Measurements from ENCODE around the gene DSG2.

The DSG2 gene

DNA sequence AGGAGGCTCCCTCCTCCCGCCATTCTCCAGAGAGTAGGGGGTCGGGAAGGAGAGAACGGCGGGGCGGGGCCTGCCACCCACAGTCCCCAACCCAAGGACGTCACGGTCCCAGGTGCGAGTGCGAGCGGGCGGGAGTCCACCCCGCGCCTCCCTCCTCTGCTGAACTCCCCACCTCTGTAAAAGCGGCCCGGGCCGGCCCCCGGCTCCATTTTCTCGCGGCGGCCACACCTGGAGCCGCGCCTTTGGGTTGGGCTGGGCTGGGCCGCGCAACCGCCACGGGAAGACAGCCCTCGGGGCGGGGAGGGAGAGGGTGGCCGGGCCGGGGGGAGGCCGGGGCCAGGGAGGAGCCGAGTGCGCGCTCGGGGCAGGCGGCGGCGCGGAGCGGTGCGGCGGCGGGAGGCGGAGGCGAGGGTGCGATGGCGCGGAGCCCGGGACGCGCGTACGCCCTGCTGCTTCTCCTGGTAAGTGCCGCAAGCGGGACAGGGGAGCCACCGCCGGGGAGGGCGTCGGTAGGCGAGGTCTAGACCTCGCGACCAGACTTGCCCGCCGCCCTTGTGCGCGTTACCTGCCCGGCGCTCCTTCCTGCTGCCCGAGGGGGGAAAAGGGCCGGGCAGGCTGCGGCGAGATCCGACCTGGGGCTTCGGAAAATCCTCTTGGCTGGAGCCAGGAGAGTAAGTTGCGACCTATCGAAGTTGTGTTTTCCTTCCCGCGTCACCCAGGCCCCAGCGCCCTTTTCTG lies at the start of gene DSG2:
DSG2 (plus strand) TSS at position 342 of the 738 bp plus-strand sequence; CDS start at position 417, 75 bp downstream.
- H3K9me3 Mint-ChIP-seq, result no peaks in the 10 kb centered on the region
- peak; percentile 40 for DNase-seq
- peak within 1 kb of the TSS; percentile 67 for H3K4me3 Mint-ChIP-seq
- no peak within 1 kb of the TSS for H3K27ac Mint-ChIP-seq
- H3K27me3 Mint-ChIP-seq, result peaks cover 49% of the 10 kb centered on the region
- H3K4me1 Mint-ChIP-seq, result peaks cover 9% of the 10 kb centered on the region
- H3K36me3 Mint-ChIP-seq, result no peaks in the 10 kb centered on the region
- CTCF ChIA-PET, result no interaction called here

DNA sequence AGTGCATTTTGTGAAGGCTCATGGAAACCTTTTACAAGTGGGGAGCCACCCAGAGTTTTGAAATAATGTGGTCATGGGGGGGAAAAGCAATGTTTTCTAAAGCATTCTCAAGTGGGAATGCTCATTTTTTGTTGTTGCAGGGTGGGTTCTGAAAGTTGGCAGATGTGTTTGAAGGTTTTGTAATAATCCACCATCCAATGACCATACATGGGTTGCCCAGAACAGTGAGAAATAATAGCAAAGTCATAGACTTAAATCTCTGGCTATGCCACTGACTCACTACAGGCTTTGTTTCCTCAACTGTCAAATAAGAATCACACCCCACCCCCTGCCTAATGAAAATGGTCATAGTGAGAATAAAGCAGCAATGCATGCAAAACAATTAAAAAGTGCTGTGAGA lies 47.6 kb upstream of the DSG2 start:
- H3K4me1 Mint-ChIP-seq, result no peaks in the 10 kb centered on the region
- no peak overlapping the region for H3K27ac Mint-ChIP-seq
- no peak overlapping the region for H3K4me3 Mint-ChIP-seq
- no peaks in the 10 kb centered on the region for H3K27me3 Mint-ChIP-seq
- no peaks in the 10 kb centered on the region for H3K36me3 Mint-ChIP-seq
- DNase-seq, result no peak
- CTCF ChIA-PET, result no interaction called here
- H3K9me3 Mint-ChIP-seq, result no peaks in the 10 kb centered on the region

DNA sequence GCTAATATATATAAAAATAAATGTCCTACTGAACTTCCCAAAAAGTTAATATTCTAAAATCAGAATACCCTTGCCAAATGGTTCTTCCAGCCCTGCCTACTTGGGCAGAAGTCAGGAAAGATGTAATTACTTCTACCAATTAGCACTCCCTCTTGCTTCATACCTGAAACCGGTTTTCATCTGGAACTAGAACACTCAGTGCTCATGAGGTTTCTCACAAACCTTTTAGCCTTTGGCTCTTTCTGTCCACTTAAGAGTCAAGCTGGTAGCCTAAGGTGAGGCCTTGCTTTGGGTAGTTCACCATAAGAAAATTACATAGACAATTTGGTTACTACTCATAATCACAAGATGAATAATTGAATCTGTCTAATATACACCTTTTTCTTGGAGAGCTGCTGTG lies 46.4 kb upstream of the DSG2 start:
- Mint-ChIP-seq H3K27ac (no peak overlapping the region), H3K36me3 (no peaks in the 10 kb centered on the region), H3K4me1 (no peaks in the 10 kb centered on the region), H3K9me3 (no peaks in the 10 kb centered on the region), H3K27me3 (no peaks in the 10 kb centered on the region), H3K4me3 (no peak overlapping the region)
- CTCF ChIA-PET, result no interaction called here
- DNase-seq, result no peak

DNA sequence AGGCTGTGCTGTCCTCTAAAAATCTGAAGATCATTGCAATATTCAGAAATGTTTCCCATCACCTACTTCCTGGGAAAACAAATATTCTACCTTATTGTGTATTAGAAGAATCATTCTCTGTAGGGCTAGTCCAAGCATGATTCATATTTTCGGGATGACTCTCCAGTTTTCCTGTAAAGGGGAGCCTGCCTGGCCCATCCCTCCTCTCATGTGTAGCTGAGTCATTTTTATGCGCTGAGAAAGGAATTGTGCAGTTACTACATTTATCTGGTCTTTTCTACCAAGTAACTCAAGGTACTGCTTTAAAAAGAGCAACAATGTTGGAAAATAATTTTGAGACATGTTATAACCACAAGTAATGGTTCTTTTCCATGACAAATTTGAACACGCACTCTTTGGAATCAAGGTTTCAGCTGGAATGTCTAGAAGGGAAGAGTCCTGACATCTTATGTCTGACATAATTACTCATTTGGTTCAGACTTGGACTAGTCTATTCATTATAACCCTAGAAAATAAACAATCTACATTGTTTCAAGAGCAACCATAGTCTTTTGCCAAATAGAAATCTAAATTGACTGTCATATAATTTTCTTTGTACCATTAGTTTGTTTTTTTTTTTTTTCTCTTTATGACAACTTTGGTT lies 43.8 kb upstream of the DSG2 start:
- Mint-ChIP-seq H3K9me3 (no peaks in the 10 kb centered on the region), H3K4me1 (no peaks in the 10 kb centered on the region), H3K27me3 (no peaks in the 10 kb centered on the region), H3K4me3 (no peak overlapping the region), H3K27ac (no peak overlapping the region), H3K36me3 (no peaks in the 10 kb centered on the region)
- CTCF ChIA-PET, result no interaction called here
- DNase-seq, result no peak

DNA sequence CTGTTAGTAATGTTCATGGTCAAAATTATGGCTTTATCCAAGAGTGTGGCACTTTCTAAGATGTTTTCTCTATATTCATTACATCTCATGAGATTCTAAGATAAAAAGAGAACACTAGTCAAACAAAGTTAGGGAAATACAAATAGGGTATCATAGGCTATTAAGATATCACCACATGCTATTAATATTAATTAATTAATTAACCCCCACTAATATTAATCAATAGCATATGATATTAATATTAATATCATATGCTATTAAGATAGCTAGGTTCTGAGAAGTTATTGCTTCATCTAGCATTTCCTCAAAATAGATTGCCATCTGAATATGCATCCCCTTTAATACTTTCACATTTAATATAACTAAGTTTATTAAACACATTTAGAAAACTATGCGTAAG lies 28.3 kb upstream of the DSG2 start:
- CTCF ChIA-PET, result no interaction called here
- Mint-ChIP-seq H3K36me3 (no peaks in the 10 kb centered on the region), H3K4me3 (no peak overlapping the region), H3K27ac (no peak overlapping the region), H3K4me1 (no peaks in the 10 kb centered on the region), H3K9me3 (no peaks in the 10 kb centered on the region), H3K27me3 (no peaks in the 10 kb centered on the region)
- DNase-seq, result no peak

DNA sequence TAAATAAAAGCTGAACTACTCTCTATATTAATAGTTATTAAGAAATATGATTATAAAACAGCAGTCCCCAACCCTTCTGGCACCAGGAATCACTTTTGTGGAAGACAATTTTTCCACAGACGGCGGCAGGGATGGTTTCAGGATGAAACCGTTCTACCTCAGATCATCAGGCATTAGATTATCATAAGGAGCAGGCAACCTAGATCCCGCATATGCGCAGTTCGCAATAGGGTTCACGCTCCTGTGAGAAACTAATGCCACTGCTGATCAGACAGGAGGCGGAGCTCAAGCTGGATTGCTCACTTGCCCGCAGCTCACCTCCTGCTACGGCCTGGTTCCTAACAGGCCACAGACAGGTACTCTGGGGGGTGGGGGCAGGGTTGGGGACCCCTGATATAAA lies 19.3 kb upstream of the DSG2 start:
- no peaks in the 10 kb centered on the region for H3K9me3 Mint-ChIP-seq
- no peak overlapping the region for H3K4me3 Mint-ChIP-seq
- no peaks in the 10 kb centered on the region for H3K4me1 Mint-ChIP-seq
- CTCF ChIA-PET, result no interaction called here
- no peaks in the 10 kb centered on the region for H3K36me3 Mint-ChIP-seq
- H3K27ac Mint-ChIP-seq, result no peak overlapping the region
- no peaks in the 10 kb centered on the region for H3K27me3 Mint-ChIP-seq
- no peak for DNase-seq

DNA sequence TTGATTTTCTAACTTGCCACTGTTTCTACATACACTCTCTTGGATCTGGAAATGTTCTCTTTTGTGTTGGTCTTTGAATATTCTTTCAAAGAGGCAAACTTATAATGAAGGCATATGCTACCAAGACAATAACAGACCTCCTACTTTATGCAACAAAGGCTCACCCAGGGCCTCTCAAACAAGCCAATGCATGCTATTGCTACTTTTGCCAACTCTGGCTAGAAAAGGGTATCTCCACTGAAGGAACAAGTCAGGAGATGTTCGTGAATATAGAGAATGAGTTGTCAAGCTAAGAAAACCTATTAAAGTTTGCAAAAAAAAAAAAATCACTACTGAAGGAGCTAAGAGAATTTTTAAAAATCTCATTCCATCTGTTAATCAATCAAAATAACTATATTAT lies 15.9 kb upstream of the DSG2 start:
- H3K9me3 Mint-ChIP-seq, result no peaks in the 10 kb centered on the region
- no peaks in the 10 kb centered on the region for H3K27me3 Mint-ChIP-seq
- DNase-seq, result no peak
- no peaks in the 10 kb centered on the region for H3K36me3 Mint-ChIP-seq
- CTCF ChIA-PET, result no interaction called here
- H3K27ac Mint-ChIP-seq, result no peak overlapping the region
- no peaks in the 10 kb centered on the region for H3K4me1 Mint-ChIP-seq
- no peak overlapping the region for H3K4me3 Mint-ChIP-seq

DNA sequence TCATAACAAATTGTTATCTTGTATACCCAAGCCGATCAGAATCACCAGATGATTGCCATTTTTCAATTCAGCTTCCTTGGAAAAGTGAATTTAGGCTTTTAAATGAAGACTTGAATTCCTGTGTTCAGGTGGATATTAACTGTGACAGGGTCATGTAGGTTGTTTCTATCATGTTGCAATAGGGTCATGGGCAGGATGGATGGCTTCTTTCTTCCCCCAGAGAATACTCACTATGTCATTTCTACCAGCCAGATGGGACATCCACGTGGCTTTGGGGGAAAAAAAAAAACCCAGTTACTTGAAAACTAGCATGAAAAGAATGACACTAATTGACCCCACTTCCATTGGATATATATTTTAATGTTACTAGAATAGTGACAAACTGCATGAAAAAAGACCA lies 14.6 kb upstream of the DSG2 start:
- Mint-ChIP-seq H3K4me3 (no peak overlapping the region), H3K4me1 (no peaks in the 10 kb centered on the region), H3K9me3 (no peaks in the 10 kb centered on the region), H3K27me3 (peaks cover 5% of the 10 kb centered on the region), H3K36me3 (no peaks in the 10 kb centered on the region), H3K27ac (no peak overlapping the region)
- CTCF ChIA-PET, result no interaction called here
- no peak for DNase-seq

DNA sequence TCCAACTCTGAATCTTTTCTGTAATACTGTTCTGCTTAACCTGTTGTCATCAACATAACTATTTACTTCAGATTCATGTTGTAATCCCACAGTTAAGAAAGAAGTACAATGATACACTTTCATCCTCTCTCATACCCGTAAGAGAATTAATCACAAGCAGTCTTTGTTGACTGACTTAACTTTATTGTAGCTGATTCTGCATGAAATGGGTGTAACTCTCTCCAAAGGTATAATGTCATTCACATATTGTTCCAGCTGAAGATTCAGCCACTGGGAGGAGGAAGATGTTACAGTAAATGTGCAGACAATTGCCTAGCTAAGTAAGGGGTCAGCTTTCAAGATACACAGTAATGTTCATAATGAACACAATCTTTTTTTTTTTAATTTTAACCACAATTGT lies 13.5 kb upstream of the DSG2 start:
- no peak for DNase-seq
- Mint-ChIP-seq H3K36me3 (no peaks in the 10 kb centered on the region), H3K27me3 (peaks cover 5% of the 10 kb centered on the region), H3K27ac (no peak overlapping the region), H3K4me3 (no peak overlapping the region), H3K4me1 (no peaks in the 10 kb centered on the region), H3K9me3 (no peaks in the 10 kb centered on the region)
- CTCF ChIA-PET, result no interaction called here

DNA sequence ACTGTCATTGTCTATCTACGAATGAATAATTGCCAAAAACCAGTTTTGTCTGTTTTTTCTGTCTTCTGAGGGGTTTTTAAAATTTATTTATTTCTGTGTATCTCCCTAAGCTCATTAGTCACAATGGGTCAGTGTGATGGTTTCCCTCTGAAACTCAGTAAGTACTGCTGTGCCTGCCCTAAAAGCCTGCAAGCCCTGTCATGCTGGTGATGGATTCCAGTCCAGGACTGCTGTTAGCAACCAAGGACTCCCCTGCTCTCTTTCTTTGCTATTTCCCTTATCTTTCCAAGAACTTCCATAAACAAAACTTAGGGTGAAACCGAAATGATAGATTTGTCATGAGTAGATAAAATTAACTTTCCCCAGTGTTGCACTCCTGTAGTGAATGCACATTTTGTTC lies 11.8 kb upstream of the DSG2 start:
- no peak overlapping the region for H3K4me3 Mint-ChIP-seq
- DNase-seq, result no peak

DNA sequence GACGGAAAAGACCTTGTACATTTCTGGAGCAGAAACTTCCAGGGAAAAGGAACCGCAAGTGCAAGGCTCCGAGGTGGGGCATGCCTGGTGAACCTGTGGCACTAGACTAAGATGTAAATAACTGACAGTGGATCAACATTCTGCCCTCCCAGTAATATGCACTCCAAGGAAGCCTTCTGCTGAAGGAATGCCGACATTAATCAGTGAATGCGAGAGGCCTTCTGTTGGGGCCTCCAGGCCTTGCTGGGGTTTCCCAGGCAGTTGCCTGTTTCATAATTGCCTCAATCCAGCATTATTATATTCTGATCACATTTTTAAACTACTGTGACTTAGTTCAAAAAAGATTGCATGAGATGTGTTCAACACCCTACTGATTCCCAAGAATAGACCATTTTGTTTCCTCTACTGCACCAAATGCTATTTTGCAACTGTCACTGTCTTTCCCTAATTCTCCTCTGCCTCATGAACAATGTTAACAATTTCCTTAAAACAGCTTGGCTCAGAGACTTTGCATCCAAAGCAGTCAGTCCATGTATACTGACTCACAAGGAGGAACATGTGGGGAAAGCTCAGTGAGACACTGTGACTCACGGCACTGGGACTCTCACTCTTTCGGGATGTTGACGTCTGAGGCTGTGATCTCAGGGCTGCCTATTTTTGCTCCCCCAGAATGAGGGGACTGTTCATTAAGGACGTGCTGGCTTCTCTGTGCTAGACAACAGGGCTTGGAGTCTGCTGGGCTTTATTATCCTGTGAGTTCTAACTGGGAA lies 10.5 kb upstream of the DSG2 start:
- Mint-ChIP-seq H3K27me3 (peaks cover 5% of the 10 kb centered on the region), H3K4me3 (no peak overlapping the region), H3K9me3 (no peaks in the 10 kb centered on the region), H3K27ac (no peak overlapping the region), H3K4me1 (no peaks in the 10 kb centered on the region), H3K36me3 (no peaks in the 10 kb centered on the region)
- no peak for DNase-seq
- CTCF ChIA-PET, result no interaction called here

More for the DNA sequence above, 11.8 kb upstream of the DSG2 start:
- H3K27ac Mint-ChIP-seq, result no peak overlapping the region
- no peaks in the 10 kb centered on the region for H3K9me3 Mint-ChIP-seq
- CTCF ChIA-PET, result no interaction called here
- no peaks in the 10 kb centered on the region for H3K4me1 Mint-ChIP-seq
- no peaks in the 10 kb centered on the region for H3K36me3 Mint-ChIP-seq
- H3K27me3 Mint-ChIP-seq, result peaks cover 5% of the 10 kb centered on the region

DNA sequence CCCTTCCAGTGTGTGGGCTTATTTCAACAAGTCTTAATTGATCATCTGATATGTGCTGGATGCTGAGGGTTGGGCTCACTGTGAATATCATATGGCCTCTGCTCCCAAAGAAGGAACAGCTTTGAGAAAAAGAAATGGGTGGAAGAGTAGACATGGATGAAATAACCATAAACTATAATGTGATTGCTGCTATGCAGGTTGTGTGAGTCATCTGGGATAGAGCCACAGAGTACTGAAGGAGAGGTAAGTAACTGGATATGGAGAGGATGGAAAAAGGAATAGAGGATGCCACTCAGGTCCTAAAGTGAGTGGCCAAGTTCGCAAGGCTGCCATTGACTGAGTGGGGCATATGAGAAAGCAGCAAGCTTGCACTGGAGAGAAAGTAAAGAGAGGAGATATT lies 8.7 kb upstream of the DSG2 start:
- no peak for DNase-seq
- CTCF ChIA-PET, result no interaction called here
- no peaks in the 10 kb centered on the region for H3K36me3 Mint-ChIP-seq
- no peak overlapping the region for H3K27ac Mint-ChIP-seq
- no peaks in the 10 kb centered on the region for H3K4me1 Mint-ChIP-seq
- H3K9me3 Mint-ChIP-seq, result no peaks in the 10 kb centered on the region
- H3K27me3 Mint-ChIP-seq, result peaks cover 5% of the 10 kb centered on the region
- H3K4me3 Mint-ChIP-seq, result no peak overlapping the region

DNA sequence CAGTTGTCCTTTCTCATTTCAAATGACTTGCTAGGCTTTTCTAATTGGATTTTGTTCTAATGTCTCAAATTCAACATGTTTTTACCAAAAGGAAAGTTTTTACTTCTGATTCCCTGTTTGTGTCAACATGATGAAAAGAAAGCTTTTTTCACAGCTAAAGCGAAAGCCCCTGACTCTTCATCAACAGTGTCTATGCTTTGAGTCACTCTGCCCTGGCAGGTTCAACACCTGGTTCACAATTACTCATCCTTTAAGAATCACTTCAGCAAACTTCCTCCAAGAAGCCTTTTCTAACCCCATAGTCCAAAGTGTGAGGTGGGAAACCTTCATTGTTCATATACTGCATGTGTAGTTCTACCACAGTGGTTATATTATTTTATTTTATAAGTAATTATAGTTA lies 7.6 kb upstream of the DSG2 start:
- DNase-seq, result no peak
- no peaks in the 10 kb centered on the region for H3K9me3 Mint-ChIP-seq
- no peaks in the 10 kb centered on the region for H3K36me3 Mint-ChIP-seq
- no peaks in the 10 kb centered on the region for H3K4me1 Mint-ChIP-seq
- H3K4me3 Mint-ChIP-seq, result no peak overlapping the region
- H3K27ac Mint-ChIP-seq, result no peak overlapping the region
- peaks cover 5% of the 10 kb centered on the region for H3K27me3 Mint-ChIP-seq
- CTCF ChIA-PET, result no interaction called here

DNA sequence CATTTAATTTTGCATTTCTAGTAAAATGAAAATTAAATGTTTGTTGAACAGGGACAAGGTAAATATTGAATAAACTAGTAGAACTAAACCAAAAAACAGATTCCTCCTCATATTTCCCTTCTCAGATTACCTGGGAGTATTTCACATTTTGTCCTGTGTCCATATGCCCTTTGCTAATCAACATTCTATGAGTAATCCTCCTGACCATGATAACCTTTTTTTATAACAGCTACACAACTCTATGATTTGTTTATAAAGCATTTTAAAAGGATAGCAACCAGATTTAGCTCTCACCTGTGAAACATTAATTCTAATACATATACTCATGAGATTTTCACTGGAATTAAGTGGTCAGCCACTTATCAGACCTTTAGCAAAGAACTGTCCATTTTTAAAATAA lies 7.1 kb upstream of the DSG2 start:
- CTCF ChIA-PET, result no interaction called here
- DNase-seq, result no peak
- Mint-ChIP-seq H3K4me1 (no peaks in the 10 kb centered on the region), H3K36me3 (no peaks in the 10 kb centered on the region), H3K27me3 (peaks cover 9% of the 10 kb centered on the region), H3K9me3 (no peaks in the 10 kb centered on the region), H3K27ac (no peak overlapping the region), H3K4me3 (no peak overlapping the region)

DNA sequence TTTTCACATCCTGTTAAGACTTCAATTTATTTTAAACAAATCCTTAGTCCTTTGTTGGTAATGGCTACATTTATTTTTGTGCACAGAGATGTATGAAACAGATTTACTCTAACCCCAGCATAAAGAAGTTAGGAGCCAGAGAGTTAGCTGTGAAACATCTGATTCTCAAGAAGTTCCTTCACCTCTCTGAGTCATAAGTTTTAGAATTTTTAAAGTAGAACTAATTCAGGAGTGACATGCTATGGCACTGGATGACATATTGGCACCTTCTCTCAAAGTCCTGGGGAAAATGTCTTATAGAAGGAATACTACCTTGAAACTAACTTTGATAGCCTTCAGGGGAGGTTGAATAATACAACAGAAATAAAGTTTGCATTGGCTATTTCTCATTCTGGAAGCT lies 6.4 kb upstream of the DSG2 start:
- no peaks in the 10 kb centered on the region for H3K9me3 Mint-ChIP-seq
- CTCF ChIA-PET, result no interaction called here
- H3K36me3 Mint-ChIP-seq, result no peaks in the 10 kb centered on the region
- H3K4me1 Mint-ChIP-seq, result no peaks in the 10 kb centered on the region
- H3K27ac Mint-ChIP-seq, result no peak overlapping the region
- H3K27me3 Mint-ChIP-seq, result peaks cover 12% of the 10 kb centered on the region
- DNase-seq, result no peak
- no peak overlapping the region for H3K4me3 Mint-ChIP-seq
